IMR-90 (cell line): ENCODE results near the gene ACTL6B. TPM values are rescaled to one million over a fixed set of nuclear protein-coding genes. Genes with fewer than 3 reads are reported as not detected.

Experiments
- ATAC-seq: fragments of 200-7000 bp; cut with Tn5 transposase; 2 replicates; pipeline ENCODE4 v1.9.1; 2020; ENCODE audit warnings: low read depth, mild to moderate bottlenecking, moderate library complexity
- BruUV-seq: library from RNA; stranded (reverse); fragments of 400-500 nt; replicated peaks from 2 replicates; lab custom pipeline; 2021; lab: Mats Ljungman, UMichigan
- CTCF ChIA-PET: fragments of 300-600 bp; formaldehyde crosslinking; extraction: SDS; loops from one replicate; lab custom pipeline; 2021; ENCODE audit warnings: antibody characterized with exemption; lab: Yijun Ruan, JAX
- POLR2A ChIA-PET: fragments of 300-600 bp; sonication (Branson Sonifier 250); formaldehyde crosslinking; loops from one replicate; lab custom pipeline; 2022; ENCODE audit warnings: antibody characterized with exemption; ENCODE audit not compliant: unreplicated experiment; lab: Charles Lee
- DNase-seq: peaks from one replicate; pipeline ENCODE4 v3.0.0; 2013
- H2AFZ ChIP-seq: replicated peaks from 2 replicates; pipeline ENCODE3; 2013; ENCODE audit warnings: low read length, mild to moderate bottlenecking; ENCODE audit not compliant: poor library complexity
- H2AK5ac ChIP-seq: 2 replicates; pipeline ENCODE4 v1.6.1; 2013; ENCODE audit warnings: low read depth, low read length, inconsistent platforms
- H2AK9ac ChIP-seq: replicated peaks from 2 replicates; pipeline ENCODE3; 2013; ENCODE audit warnings: mild to moderate bottlenecking, low read depth, low read length, moderate library complexity; ENCODE audit not compliant: poor library complexity
- H2BK120ac ChIP-seq: 2 replicates; pipeline ENCODE4 v1.6.1; 2013; ENCODE audit warnings: low read depth, low read length, inconsistent platforms
- H2BK15ac ChIP-seq: 3 replicates; pipeline ENCODE4 v1.6.1; 2013; ENCODE audit warnings: low read depth, low read length, inconsistent platforms
- H2BK20ac ChIP-seq: 2 replicates; pipeline ENCODE4 v1.6.1; 2013; ENCODE audit warnings: low read depth, mild to moderate bottlenecking, inconsistent platforms, low read length, moderate library complexity
- H2BK5ac ChIP-seq: 2 replicates; pipeline ENCODE4 v1.6.1; 2013; ENCODE audit warnings: mild to moderate bottlenecking, low read depth, low read length, inconsistent platforms; ENCODE audit not compliant: poor library complexity, severe bottlenecking
- H3K14ac ChIP-seq: replicated peaks from 2 replicates; pipeline ENCODE4 v1.6.1; 2013; ENCODE audit warnings: low read depth, low read length, inconsistent platforms
- H3K18ac ChIP-seq: 2 replicates; pipeline ENCODE4 v1.6.1; 2013; ENCODE audit warnings: low read depth, low read length, control low read depth
- H3K23ac ChIP-seq: 2 replicates; pipeline ENCODE4 v1.6.1; 2013; ENCODE audit warnings: low read depth, low read length, inconsistent platforms
- H3K27ac ChIP-seq: 2 replicates; pipeline ENCODE4 v1.5.1; 2013; ENCODE audit warnings: mild to moderate bottlenecking, control low read depth, low read length; ENCODE audit not compliant: insufficient read depth
- H3K27me3 ChIP-seq: 2 replicates; pipeline ENCODE4 v1.6.1; 2013; ENCODE audit warnings: low read length; ENCODE audit not compliant: control insufficient read depth, insufficient read depth
- H3K36me3 ChIP-seq: 2 replicates; pipeline ENCODE4 v1.6.1; 2013; ENCODE audit warnings: low read length, mixed read lengths; ENCODE audit not compliant: control insufficient read depth, insufficient read depth
- H3K4ac ChIP-seq: 2 replicates; pipeline ENCODE4 v1.6.1; 2013; ENCODE audit warnings: low read depth, low read length, inconsistent platforms
- H3K4me1 ChIP-seq: 2 replicates; pipeline ENCODE4 v1.6.1; 2013; ENCODE audit warnings: low read length, mixed read lengths; ENCODE audit not compliant: control insufficient read depth, insufficient read depth
- H3K4me2 ChIP-seq: 2 replicates; pipeline ENCODE4 v1.6.1; 2013; ENCODE audit warnings: low read depth, mild to moderate bottlenecking, control low read depth, low read length, moderate library complexity
- H3K4me3 ChIP-seq: 2 replicates; pipeline ENCODE4 v1.5.1; 2013; ENCODE audit warnings: low read depth, mild to moderate bottlenecking, control low read depth, low read length, moderate library complexity; ENCODE audit not compliant: insufficient read depth
- H3K56ac ChIP-seq: 2 replicates; pipeline ENCODE4 v1.6.1; 2013; ENCODE audit warnings: low read length, inconsistent platforms; ENCODE audit not compliant: insufficient read depth; ENCODE audit errors: extremely low read depth
- H3K79me1 ChIP-seq, 2 experiments: 2 replicates each; pipeline ENCODE4 v1.6.1; 2013; ENCODE audit warnings: low read length in 2 of 2, inconsistent platforms in 1 of 2, low read depth in 1 of 2
- H3K9ac ChIP-seq: 2 replicates; pipeline ENCODE4 v1.6.1; 2013; ENCODE audit warnings: low read depth, low read length, control low read depth
- H3K9me1 ChIP-seq: 2 replicates; pipeline ENCODE4 v1.6.1; 2013; ENCODE audit warnings: low read length, inconsistent platforms; ENCODE audit not compliant: insufficient read depth
- H3K9me3 ChIP-seq: 2 replicates; pipeline ENCODE4 v1.6.1; 2013; ENCODE audit warnings: low read length; ENCODE audit not compliant: control insufficient read depth, insufficient read depth
- H4K20me1 ChIP-seq: 2 replicates; pipeline ENCODE4 v1.6.1; 2013; ENCODE audit warnings: low read length, inconsistent platforms; ENCODE audit not compliant: insufficient read depth
- H4K5ac ChIP-seq: 2 replicates; pipeline ENCODE4 v1.6.1; 2013; ENCODE audit warnings: mild to moderate bottlenecking, low read depth, low read length, control low read depth
- H4K8ac ChIP-seq, 2 experiments: 2 replicates each; pipeline ENCODE4 v1.6.1; 2013; ENCODE audit warnings: low read depth in 2 of 2, low read length in 2 of 2, control low read depth in 1 of 2, inconsistent platforms in 1 of 2
- H4K91ac ChIP-seq: 2 replicates; pipeline ENCODE4 v1.6.1; 2013; ENCODE audit warnings: low read depth, low read length, inconsistent platforms; ENCODE audit not compliant: insufficient read depth
- BHLHE40 ChIP-seq: fragments of 150-350 bp; IDR thresholded peaks from 2 replicates; pipeline ENCODE4 v1.6.1; 2016; ENCODE audit warnings: mild to moderate bottlenecking, low read depth, low read length
- CHD1 ChIP-seq: IDR thresholded peaks from 2 replicates; pipeline ENCODE4 v1.6.1; 2012; ENCODE audit warnings: low read depth, low read length, improper control_type of control experiment
- FOS ChIP-seq: fragments of 150-350 bp; IDR thresholded peaks from 2 replicates; pipeline ENCODE4 v1.6.1; 2016; ENCODE audit warnings: low read depth, low read length
- MAFK ChIP-seq: IDR thresholded peaks from 2 replicates; pipeline ENCODE4 v1.6.1; 2012; ENCODE audit warnings: low read depth, low read length, improper control_type of control experiment
- MAZ ChIP-seq: IDR thresholded peaks from 2 replicates; pipeline ENCODE4 v1.6.1; 2012; ENCODE audit warnings: low read depth, mild to moderate bottlenecking, low read length, improper control_type of control experiment, moderate library complexity, borderline replicate concordance
- MXI1 ChIP-seq: IDR thresholded peaks from 2 replicates; pipeline ENCODE4 v1.6.1; 2012; ENCODE audit warnings: low read depth, mild to moderate bottlenecking, low read length, moderate library complexity, borderline replicate concordance
- NFE2L2 ChIP-seq: fragments of 150-350 bp; IDR thresholded peaks from 2 replicates; pipeline ENCODE4 v1.6.1; 2016; ENCODE audit warnings: low read depth, mild to moderate bottlenecking, low read length
- POLR2A ChIP-seq: IDR thresholded peaks from 2 replicates; pipeline ENCODE4 v1.6.1; 2012; ENCODE audit warnings: mild to moderate bottlenecking, low read depth, low read length
- RAD21 ChIP-seq: IDR thresholded peaks from 2 replicates; pipeline ENCODE4 v1.6.1; 2012; ENCODE audit warnings: low read length, improper control_type of control experiment
- RCOR1 ChIP-seq: IDR thresholded peaks from 2 replicates; pipeline ENCODE4 v1.6.1; 2012; ENCODE audit warnings: mild to moderate bottlenecking, low read length, improper control_type of control experiment; ENCODE audit not compliant: insufficient replicate concordance
- SMC3 ChIP-seq: fragments of 150-350 bp; IDR thresholded peaks from 2 replicates; pipeline ENCODE4 v1.6.1; 2016; ENCODE audit warnings: low read depth, mild to moderate bottlenecking, antibody characterized with exemption, low read length, moderate library complexity
- WGBS, 2 experiments: methylation state at CpG; one replicate each; pipeline versions ENCODE4 v1.1.5 to v1.1.7; 2013; ENCODE audit warnings: missing lambda C conversion rate in 2 of 2; ENCODE audit not compliant: insufficient read length in 1 of 2; ENCODE audit errors: extremely low coverage in 2 of 2; 5-methylcytosine and 5-hydroxymethylcytosine counted together
- dilution Hi-C: fragments of 300-500 bp; cut with HindIII; formaldehyde crosslinking; loops from one replicate; pipeline ENCODE4 v1.14.3; 2018; ENCODE audit warnings: low sequenced_read_pairs; ENCODE audit not compliant: unreplicated experiment
- in situ Hi-C: fragments of 300-500 bp; cut with MboI; formaldehyde crosslinking; loops from 3 replicates; pipeline ENCODE4 v1.14.3; 2019; ENCODE audit warnings: low sequenced_read_pairs, inconsistent platforms, mixed read lengths
- intact Hi-C: fragments of 100-400 bp; cut with micrococcal nuclease; formaldehyde crosslinking; loops from 2 replicates; pipeline ENCODE4 v1.10.0; 2022
- polyA plus RNA-seq, 3 experiments: library from polyadenylated mRNA; depleted of rRNA; stranded (reverse); fragments of >200 nt; gene quantifications; 2 replicates each; pipeline ENCODE4 v1.2.3, GENCODE V29; 2012; ENCODE audit warnings: low replicate concordance in 1 of 3
- total RNA-seq: library from RNA; depleted of rRNA; stranded (reverse); fragments of >200 nt; gene quantifications from 2 replicates; pipeline ENCODE4 v1.2.3, GENCODE V29; 2012
- TF ChIP-seq, protein P1 (sequence below): conservative IDR thresholded peaks from 2 replicates; pipeline ENCODE4 v1.5.1; 2012; ENCODE audit warnings: mild to moderate bottlenecking, low read depth, low read length, improper control_type of control experiment
- TF ChIP-seq, protein P2 (sequence below): fragments of 150-350 bp; IDR thresholded peaks from 2 replicates; pipeline ENCODE4 v1.6.1; 2016; ENCODE audit warnings: low read depth, mild to moderate bottlenecking, low read length, moderate library complexity, borderline replicate concordance

Gene ACTL6B
- total and polyA plus RNA-seq, 2 of the 4 experiments (the other 2 are of a cell fraction): not detected

DNA sequence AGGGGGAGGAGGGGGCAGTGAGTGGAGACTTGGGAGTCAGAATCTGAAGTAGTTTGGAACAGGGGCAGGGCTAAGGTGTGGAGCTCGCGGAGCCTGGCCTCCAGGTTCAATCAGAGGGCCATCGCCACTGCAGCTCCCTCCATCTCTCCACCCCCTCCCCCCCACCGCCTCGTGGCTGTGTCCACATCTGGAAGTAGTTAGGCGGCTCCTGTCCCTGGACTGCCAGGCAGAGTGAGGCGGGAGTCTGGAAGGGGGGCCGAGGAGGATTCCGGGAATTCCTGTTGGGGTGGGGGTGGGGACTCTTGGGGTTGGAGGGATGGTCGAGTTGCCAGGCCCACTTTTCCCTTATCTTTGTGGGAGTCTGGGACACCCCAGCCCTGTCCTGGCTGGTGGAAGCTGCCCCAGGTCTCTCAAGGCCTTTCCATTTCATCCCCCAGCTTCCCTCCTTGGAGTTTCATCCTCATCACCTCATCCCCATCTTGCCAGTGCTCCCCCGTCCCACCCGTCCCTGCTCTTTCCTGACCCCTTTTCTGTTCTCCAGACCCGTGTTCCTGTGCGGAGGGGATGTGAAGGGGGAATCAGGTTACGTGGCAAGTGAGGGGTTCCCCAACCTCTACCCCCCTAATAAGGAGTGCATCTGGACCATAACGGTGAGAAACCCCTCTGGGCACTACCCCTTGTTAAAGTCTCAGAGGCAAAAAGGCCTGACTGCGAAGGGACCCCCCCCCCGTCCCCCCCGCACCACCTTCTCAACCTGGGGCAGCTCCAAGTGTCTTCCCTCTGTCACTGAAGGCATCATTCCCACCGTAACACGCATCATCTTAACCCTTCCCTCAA, 53.1 kb downstream of the ACTL6B start:
- H3K36me3 ChIP-seq: peaks cover 29% of the 10 kb centered on the region
- DNase-seq (peak; percentile 82), ATAC-seq (peak; percentile 59)
- peak overlapping the region; percentile 95 for H4K5ac ChIP-seq
- peak overlapping the region; percentile 98 for H2BK120ac ChIP-seq
- BruUV-seq: no TSS peak
- peak overlapping the region; percentile 97 for H3K14ac ChIP-seq
- peak overlapping the region; percentile 90 for H2AFZ ChIP-seq
- peak overlapping the region; percentile 69 for H3K4me3 ChIP-seq
- H3K9me3 ChIP-seq: no peaks in the 10 kb centered on the region
- H3K4me1 ChIP-seq: peaks cover 9% of the 10 kb centered on the region
- peak overlapping the region; percentile 96; the same call in 2 of the 3 replicates for H2BK15ac ChIP-seq
- H3K56ac ChIP-seq: peak overlapping the region; percentile 96
- peak overlapping the region; percentile 97 for H3K9ac ChIP-seq
- peak overlapping the region; percentile 100 for H2AK5ac ChIP-seq
- intact Hi-C loops (loop anchor here (1.0 to 5.0 kb wide), 3 partner anchors 17 to 89 kb away; partner anchors contain the start of genes FBXO24, GIGYF1, GNB2 and LRCH4), dilution Hi-C loops (no loop called here), in situ Hi-C loops (no loop called here)
- H3K4me2 ChIP-seq: peak overlapping the region; percentile 91
- ChIA-PET CTCF (interaction anchor here (0.6 to 1.1 kb wide), 3 partner anchors 14 to 473 kb away, joined by 3 to 4 read pairs (median 3); partner anchors contain the start of gene SLC12A9), POLR2A (interaction anchor here (0.5 to 1.1 kb wide), 6 partner anchors 12 to 455 kb away, joined by 3 to 13 read pairs (median 5); partner anchors contain the start of gene FBXO24)
- peak overlapping the region; percentile 96 for H2BK20ac ChIP-seq
- peak overlapping the region; percentile 97 for H2AK9ac ChIP-seq
- peak overlapping the region; percentile 90 for H3K23ac ChIP-seq
- H3K9me1 ChIP-seq: no peaks in the 10 kb centered on the region
- peak overlapping the region; percentile 99 for H3K27ac ChIP-seq
- peak overlapping the region; percentile 98 for H3K18ac ChIP-seq
- no peaks in the 10 kb centered on the region for H3K27me3 ChIP-seq
- no peaks in the 10 kb centered on the region for H4K20me1 ChIP-seq
- H4K8ac ChIP-seq: peak overlapping the region; percentile 94 to 97
- H3K79me1 ChIP-seq: peaks cover 0 to 47% of the 10 kb centered on the region in 2 experiments; a peak in 2 of 4 replicates
- peak overlapping the region; percentile 96 for H2BK5ac ChIP-seq
- WGBS, 2 experiments: 0% methylated on average over 2 of the region's 21 CpGs; no CpG with 5 or more reads in 1 of the 2 experiments
- H4K91ac ChIP-seq: peak overlapping the region; percentile 99
- H3K4ac ChIP-seq: peak overlapping the region; percentile 100
- TF ChIP-seq BHLHE40 (no peak), RAD21 (no peak), NFE2L2 (no peak), MXI1 (peak; percentile 64; the same call in 1 of the 2 replicates), SMC3 (no peak), MAZ (peak; percentile 83; the same call in 1 of the 2 replicates), POLR2A (no peak), CHD1 (no peak), RCOR1 (no peak), MAFK (no peak), FOS (no peak)
- TF ChIP-seq, protein P1, sequence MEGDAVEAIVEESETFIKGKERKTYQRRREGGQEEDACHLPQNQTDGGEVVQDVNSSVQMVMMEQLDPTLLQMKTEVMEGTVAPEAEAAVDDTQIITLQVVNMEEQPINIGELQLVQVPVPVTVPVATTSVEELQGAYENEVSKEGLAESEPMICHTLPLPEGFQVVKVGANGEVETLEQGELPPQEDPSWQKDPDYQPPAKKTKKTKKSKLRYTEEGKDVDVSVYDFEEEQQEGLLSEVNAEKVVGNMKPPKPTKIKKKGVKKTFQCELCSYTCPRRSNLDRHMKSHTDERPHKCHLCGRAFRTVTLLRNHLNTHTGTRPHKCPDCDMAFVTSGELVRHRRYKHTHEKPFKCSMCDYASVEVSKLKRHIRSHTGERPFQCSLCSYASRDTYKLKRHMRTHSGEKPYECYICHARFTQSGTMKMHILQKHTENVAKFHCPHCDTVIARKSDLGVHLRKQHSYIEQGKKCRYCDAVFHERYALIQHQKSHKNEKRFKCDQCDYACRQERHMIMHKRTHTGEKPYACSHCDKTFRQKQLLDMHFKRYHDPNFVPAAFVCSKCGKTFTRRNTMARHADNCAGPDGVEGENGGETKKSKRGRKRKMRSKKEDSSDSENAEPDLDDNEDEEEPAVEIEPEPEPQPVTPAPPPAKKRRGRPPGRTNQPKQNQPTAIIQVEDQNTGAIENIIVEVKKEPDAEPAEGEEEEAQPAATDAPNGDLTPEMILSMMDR: no peak
- TF ChIP-seq, protein P2, sequence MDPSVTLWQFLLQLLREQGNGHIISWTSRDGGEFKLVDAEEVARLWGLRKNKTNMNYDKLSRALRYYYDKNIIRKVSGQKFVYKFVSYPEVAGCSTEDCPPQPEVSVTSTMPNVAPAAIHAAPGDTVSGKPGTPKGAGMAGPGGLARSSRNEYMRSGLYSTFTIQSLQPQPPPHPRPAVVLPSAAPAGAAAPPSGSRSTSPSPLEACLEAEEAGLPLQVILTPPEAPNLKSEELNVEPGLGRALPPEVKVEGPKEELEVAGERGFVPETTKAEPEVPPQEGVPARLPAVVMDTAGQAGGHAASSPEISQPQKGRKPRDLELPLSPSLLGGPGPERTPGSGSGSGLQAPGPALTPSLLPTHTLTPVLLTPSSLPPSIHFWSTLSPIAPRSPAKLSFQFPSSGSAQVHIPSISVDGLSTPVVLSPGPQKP: no peak
